Endothelial cell of umbilical vein (primary cell): ENCODE measurements around the gene PAX6. TPM values are rescaled to one million over a fixed set of nuclear protein-coding genes. Genes with fewer than 3 reads are reported as not detected.
A peak's percentile ranks its signal among the peaks of the same experiment; 100 is the strongest.

Source experiments
- BruUV-seq: library from RNA; stranded (reverse); fragments of 400-500 nt; replicated peaks from 2 replicates; lab custom pipeline; 2021; lab: Mats Ljungman, UMichigan
- CTCF ChIA-PET: fragments of 300-600, 350-600 bp; sonication (Branson Sonifier 250); formaldehyde crosslinking; loops from one replicate; lab custom pipeline; 2021; ENCODE audit warnings: antibody characterized with exemption, inconsistent platforms; lab: Charles Lee
- POLR2A ChIA-PET: fragments of 300-600, 350-600 bp; sonication (Branson Sonifier 250); formaldehyde crosslinking; loops from one replicate; lab custom pipeline; 2021; ENCODE audit warnings: antibody characterized with exemption, inconsistent platforms; lab: Charles Lee
- DNase-seq: peaks from one replicate; pipeline ENCODE4 v3.0.0-alpha.2; 2011; ENCODE audit warnings: low read depth, low spot score
- FAIRE-seq: peaks from 2 replicates; lab custom pipeline; 2011; peaks lifted over from hg19 to GRCh38; lab: Jason Lieb, UNC
- H2AFZ ChIP-seq: 2 replicates; pipeline ENCODE4 v1.6.0; 2012; ENCODE audit warnings: low read depth, low read length, control low read depth, inconsistent platforms
- H3K27ac ChIP-seq: 2 replicates; pipeline ENCODE4 v1.5.1; 2011; ENCODE audit warnings: low read depth, mild to moderate bottlenecking, control low read depth, low read length, moderate library complexity; ENCODE audit not compliant: insufficient read depth
- H3K27me3 ChIP-seq, 2 experiments: 2 replicates each; pipeline versions ENCODE4 v1.6.0 to v1.6.1; 2011; ENCODE audit warnings: low read length in 2 of 2, mixed read lengths in 1 of 2; ENCODE audit not compliant: control insufficient read depth in 2 of 2, insufficient read depth in 2 of 2
- H3K36me3 ChIP-seq, 2 experiments: 2 replicates in 1 of 2; 3 replicates in 1 of 2; pipeline ENCODE4 v1.5.1; 2011; ENCODE audit warnings: low read length in 2 of 2, mild to moderate bottlenecking in 1 of 2, moderate library complexity in 1 of 2; ENCODE audit not compliant: control insufficient read depth in 2 of 2, insufficient read depth in 2 of 2; ENCODE audit errors: extremely low read depth in 1 of 2
- H3K4me1 ChIP-seq: 3 replicates; pipeline ENCODE4 v1.5.1; 2011; ENCODE audit warnings: mild to moderate bottlenecking, low read length; ENCODE audit not compliant: control insufficient read depth, insufficient read depth; ENCODE audit errors: extremely low read depth
- H3K4me2 ChIP-seq: 2 replicates; pipeline ENCODE4 v1.6.1; 2011; ENCODE audit warnings: low read length, control low read depth, mixed read lengths; ENCODE audit not compliant: insufficient read depth
- H3K4me3 ChIP-seq, 3 experiments: fragments of 200-600 bp in 1 of 3; sonication (generic), shearing (Covaris generic) in 1 of 3; replicated peaks in 1 of 3; 2 replicates each; pipeline ENCODE4 v1.5.1; 2011 to 2016; ENCODE audit warnings: control low read depth in 3 of 3, low read length in 3 of 3, mild to moderate bottlenecking in 2 of 3, inconsistent platforms in 1 of 3, low read depth in 1 of 3, moderate library complexity in 1 of 3; ENCODE audit not compliant: insufficient read depth in 1 of 3
- H3K79me2 ChIP-seq: 2 replicates; pipeline ENCODE4 v1.6.0; 2012; ENCODE audit warnings: low read length, inconsistent platforms; ENCODE audit not compliant: control insufficient read depth, insufficient read depth
- H3K9ac ChIP-seq: replicated peaks from 2 replicates; pipeline ENCODE3; 2011; ENCODE audit warnings: low read length, control low read depth; ENCODE audit not compliant: insufficient read depth; ENCODE audit errors: extremely low read depth
- H3K9me1 ChIP-seq: replicated peaks from 3 replicates; pipeline ENCODE4 v1.6.0; 2011; ENCODE audit warnings: mild to moderate bottlenecking, low read length; ENCODE audit not compliant: control insufficient read depth, insufficient read depth; ENCODE audit errors: extremely low read depth
- H3K9me3 ChIP-seq: replicated peaks from 2 replicates; pipeline ENCODE4 v1.5.1; 2012; ENCODE audit warnings: low read length, inconsistent platforms; ENCODE audit not compliant: control insufficient read depth, insufficient read depth
- H4K20me1 ChIP-seq: replicated peaks from 2 replicates; pipeline ENCODE3; 2011; ENCODE audit warnings: mild to moderate bottlenecking, low read length; ENCODE audit not compliant: control insufficient read depth, insufficient read depth; ENCODE audit errors: extremely low read depth
- EZH2 ChIP-seq: IDR thresholded peaks from 2 replicates; pipeline ENCODE4 v1.6.1; 2012; ENCODE audit warnings: borderline replicate concordance, low read depth, mild to moderate bottlenecking, moderate library complexity, low read length, inconsistent platforms; ENCODE audit not compliant: severe bottlenecking
- GATA2 ChIP-seq: IDR thresholded peaks from 2 replicates; pipeline ENCODE4 v1.7.0; 2011; ENCODE audit warnings: low read depth, mild to moderate bottlenecking, moderate library complexity, mixed read lengths, low read length; ENCODE audit not compliant: insufficient read length, insufficient read depth
- dilution Hi-C: fragments of 300-500 bp; cut with MboI; formaldehyde crosslinking; loops from one replicate; pipeline ENCODE4 v1.15.0; 2019; ENCODE audit warnings: low sequenced_read_pairs; ENCODE audit not compliant: extremely low pct_ligation_motif_present
- intact Hi-C: fragments of 100-400 bp; cut with micrococcal nuclease; formaldehyde crosslinking; loops from one replicate; pipeline ENCODE4 v1.10.0; 2022
- polyA plus RNA-seq, 4 experiments: library from polyadenylated mRNA; depleted of rRNA in 3 of 4; stranded (reverse) in 3 of 4; unstranded in 1 of 4; fragments of >200 nt; gene quantifications; 2 replicates each; pipeline versions ENCODE4 v1.2.1 to v1.2.3, GENCODE V29; 2011 to 2012; ENCODE audit warnings: missing spikeins in 1 of 4
- total RNA-seq: library from RNA; stranded (reverse); gene quantifications from 2 replicates; pipeline ENCODE4 v1.2.3, GENCODE V29; 2021
- TF ChIP-seq, protein P1 (sequence below), 2 donors: IDR thresholded peaks; 1 replicate in 1 of 2; 2 replicates in 1 of 2; pipeline ENCODE4 v1.5.1; 2011; ENCODE audit warnings: low read length in 2 of 2, mild to moderate bottlenecking in 2 of 2, moderate library complexity in 2 of 2, control low read depth in 1 of 2, inconsistent platforms in 1 of 2, low read depth in 1 of 2; ENCODE audit not compliant: insufficient read depth in 1 of 2; ENCODE audit errors: extremely low read depth in 1 of 2

The PAX6 gene
- total and polyA plus RNA-seq, 2 donors (not counting 3 experiments of a cell fraction or from before 2014, with no cell fraction given): not detected

DNA sequence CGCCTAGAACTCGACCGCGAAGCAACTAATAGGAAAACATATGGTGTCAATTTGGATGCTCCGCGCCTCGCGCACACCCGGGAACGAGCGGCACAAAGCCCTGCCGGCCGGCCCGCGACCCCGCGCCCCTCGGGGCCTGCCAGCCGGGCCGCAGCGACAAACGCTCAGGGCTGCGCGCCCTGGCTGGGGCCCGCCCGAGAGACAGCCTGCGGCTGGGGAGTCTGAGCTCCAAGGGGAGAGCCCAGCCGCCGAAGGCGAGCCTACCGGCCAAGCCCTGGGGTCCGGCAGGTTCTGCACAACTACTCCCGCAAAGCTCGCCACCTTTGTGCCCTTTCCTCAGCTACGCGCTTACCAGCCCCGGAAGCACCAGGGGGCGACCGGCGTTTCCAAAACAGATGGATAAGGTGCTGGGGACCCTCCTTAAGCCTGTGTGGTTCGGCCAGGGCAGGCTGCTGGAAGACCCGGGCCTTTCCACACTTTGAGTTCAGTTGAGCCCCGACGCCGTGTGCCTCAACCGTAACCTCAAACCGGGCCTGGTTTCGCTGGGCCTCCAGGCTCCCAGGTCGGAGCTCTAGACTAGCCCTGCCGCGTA is 6.0 kb downstream of the PAX6 start:
- H4K20me1 ChIP-seq: peaks cover 3% of the 10 kb centered on the region
- no peaks in the 10 kb centered on the region for H3K9me1 ChIP-seq
- intact Hi-C loops: no loop called here
- ChIA-PET POLR2A (no interaction called here), CTCF (no interaction called here)
- no peak overlapping the region for H2AFZ ChIP-seq
- peaks cover 93 to 99% of the 10 kb centered on the region in 2 experiments for H3K27me3 ChIP-seq
- no peak for DNase-seq
- H3K9ac ChIP-seq: no peak overlapping the region
- TF ChIP-seq EZH2: peak; percentile 85
- TF ChIP-seq GATA2: no peak
- no peak overlapping the region for H3K4me2 ChIP-seq
- H3K9me3 ChIP-seq: no peaks in the 10 kb centered on the region
- FAIRE-seq: no peak
- dilution Hi-C loops: no loop called here
- H3K27ac ChIP-seq: no peak overlapping the region
- no peak overlapping the region for H3K4me3 ChIP-seq
- no peaks in the 10 kb centered on the region for H3K4me1 ChIP-seq
- no TSS peak for BruUV-seq
- no peaks in the 10 kb centered on the region for H3K36me3 ChIP-seq
- H3K79me2 ChIP-seq: no peaks in the 10 kb centered on the region

DNA sequence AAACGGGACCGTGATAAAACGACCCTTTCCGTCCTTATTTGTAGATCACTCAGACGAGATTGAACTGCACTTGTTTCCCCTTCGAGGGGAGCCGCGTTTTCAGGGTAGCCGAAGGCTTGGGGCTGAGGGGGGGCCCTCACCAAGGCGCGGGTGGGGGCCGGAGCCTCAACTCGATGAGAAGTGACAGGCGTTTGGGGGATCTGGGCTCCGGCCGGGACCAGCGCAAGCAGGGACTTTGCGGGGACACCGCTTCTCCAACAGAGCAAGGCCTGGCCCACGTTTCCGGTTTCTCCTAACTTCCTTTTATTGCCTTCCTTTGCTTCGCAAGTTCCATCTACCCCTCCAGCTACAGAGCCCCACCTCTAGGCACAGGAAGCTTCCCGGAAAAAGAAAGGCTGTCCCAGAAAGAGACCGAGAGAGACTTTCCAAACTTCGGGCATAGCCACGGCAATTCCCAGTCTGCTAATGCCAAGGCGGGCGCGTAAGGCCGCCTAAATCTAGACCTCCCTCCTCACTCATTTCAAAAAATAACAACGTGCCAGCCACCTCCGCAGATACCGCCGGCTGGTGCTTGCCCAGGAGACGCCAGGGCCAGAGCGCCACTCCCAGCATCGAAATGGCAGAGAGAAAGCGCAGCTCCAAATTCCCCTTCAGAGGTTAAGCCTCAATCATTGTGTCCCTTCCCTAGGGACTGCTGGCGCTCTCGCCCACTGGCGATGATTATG is 6.6 kb downstream of the PAX6 start:
- dilution Hi-C loops (no loop called here), intact Hi-C loops (loop anchor here (5.0 kb wide), 1 partner anchor 297 kb away; the partner anchor contains the start of genes ELP4 and IMMP1L)
- Histone ChIP-seq H3K4me1 (no peaks in the 10 kb centered on the region), H3K9ac (no peak overlapping the region), H3K9me3 (no peaks in the 10 kb centered on the region), H3K27ac (no peak overlapping the region), H3K79me2 (no peaks in the 10 kb centered on the region), H3K9me1 (no peaks in the 10 kb centered on the region), H3K4me2 (no peak overlapping the region), H3K4me3 (no peak overlapping the region), H3K36me3 (no peaks in the 10 kb centered on the region), H4K20me1 (peaks cover 3% of the 10 kb centered on the region), H3K27me3 (peaks cover 94 to 98% of the 10 kb centered on the region in 2 experiments), H2AFZ (no peak overlapping the region)
- CTCF ChIA-PET: interaction anchor here (0.7 to 1.1 kb wide), 2 partner anchors 163 to 373 kb away, joined by 3 to 5 read pairs; no protein-coding TSS in a partner anchor
- POLR2A ChIA-PET: no interaction called here
- FAIRE-seq: no peak
- no TSS peak for BruUV-seq
- TF ChIP-seq, protein P1, sequence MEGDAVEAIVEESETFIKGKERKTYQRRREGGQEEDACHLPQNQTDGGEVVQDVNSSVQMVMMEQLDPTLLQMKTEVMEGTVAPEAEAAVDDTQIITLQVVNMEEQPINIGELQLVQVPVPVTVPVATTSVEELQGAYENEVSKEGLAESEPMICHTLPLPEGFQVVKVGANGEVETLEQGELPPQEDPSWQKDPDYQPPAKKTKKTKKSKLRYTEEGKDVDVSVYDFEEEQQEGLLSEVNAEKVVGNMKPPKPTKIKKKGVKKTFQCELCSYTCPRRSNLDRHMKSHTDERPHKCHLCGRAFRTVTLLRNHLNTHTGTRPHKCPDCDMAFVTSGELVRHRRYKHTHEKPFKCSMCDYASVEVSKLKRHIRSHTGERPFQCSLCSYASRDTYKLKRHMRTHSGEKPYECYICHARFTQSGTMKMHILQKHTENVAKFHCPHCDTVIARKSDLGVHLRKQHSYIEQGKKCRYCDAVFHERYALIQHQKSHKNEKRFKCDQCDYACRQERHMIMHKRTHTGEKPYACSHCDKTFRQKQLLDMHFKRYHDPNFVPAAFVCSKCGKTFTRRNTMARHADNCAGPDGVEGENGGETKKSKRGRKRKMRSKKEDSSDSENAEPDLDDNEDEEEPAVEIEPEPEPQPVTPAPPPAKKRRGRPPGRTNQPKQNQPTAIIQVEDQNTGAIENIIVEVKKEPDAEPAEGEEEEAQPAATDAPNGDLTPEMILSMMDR (IDR thresholded peaks at IDR 0.05; ENCODE audit: extremely low read depth in 1 of 2, insufficient read depth in 1 of 2, low read depth in 1 of 2, low read length in 2 of 2): no peak
- TF ChIP-seq EZH2: peak; percentile 93
- DNase-seq: no peak
